A549 (cell line): ENCODE results near the gene TMA7B. TPM values are rescaled to one million over a fixed set of nuclear protein-coding genes. Genes with fewer than 3 reads are reported as not detected.
A peak's percentile ranks its signal among the peaks of the same experiment; 100 is the strongest.

Source experiments
- ATAC-seq, 2 experiments: fragments of 200-7000 bp in 1 of 2; fragments of >200 bp in 1 of 2; cut with Nextera tagmentation in 1 of 2; cut with Tn5 transposase in 1 of 2; 3 replicates each; pipeline versions ENCODE4 v1.8.0 to v1.9.1; 2018 to 2020; ENCODE audit warnings: mild to moderate bottlenecking in 1 of 2, moderate library complexity in 1 of 2
- CTCF ChIA-PET: fragments of 300-600 bp; sonication (Branson Sonifier 250); formaldehyde crosslinking; extraction: SDS; loops from one replicate; lab custom pipeline; 2021; ENCODE audit warnings: antibody characterized with exemption, inconsistent platforms; lab: Yijun Ruan, JAX
- POLR2A ChIA-PET: fragments of 350-600 bp; formaldehyde crosslinking; extraction: SDS; loops from one replicate; lab custom pipeline; 2021; ENCODE audit warnings: antibody characterized with exemption, inconsistent platforms; lab: Yijun Ruan, JAX
- DNase-seq, 2 experiments: peaks; one replicate each; pipeline versions ENCODE4 v3.0.0 to v3.0.0-alpha.2; 2011 to 2016; ENCODE audit warnings: low read depth in 1 of 2, low spot score in 1 of 2
- FAIRE-seq: peaks from 2 replicates; lab custom pipeline; 2011; peaks lifted over from hg19 to GRCh38; lab: Jason Lieb, UNC
- H3K27ac ChIP-seq, 2 experiments: fragments of >200 bp; sonication (Bioruptor Twin); formaldehyde crosslinking; 3 replicates each; pipeline ENCODE4 v1.5.1; 2016 to 2017
- H3K4me1 ChIP-seq: fragments of >200 bp; sonication (Bioruptor Twin); formaldehyde crosslinking; 3 replicates; pipeline ENCODE4 v1.6.1; 2016
- H3K4me2 ChIP-seq: fragments of >200 bp; sonication (Bioruptor Twin); formaldehyde crosslinking; 3 replicates; pipeline ENCODE4 v1.6.1; 2016
- H3K4me3 ChIP-seq: fragments of >200 bp; sonication (Bioruptor Twin); formaldehyde crosslinking; 3 replicates; pipeline ENCODE4 v1.5.1; 2016
- H3K9me3 ChIP-seq: fragments of >200 bp; sonication (Bioruptor Twin); formaldehyde crosslinking; 3 replicates; pipeline ENCODE4 v1.6.1; 2016
- BCL3 ChIP-seq: fragments of >200 bp; sonication (Bioruptor Twin); formaldehyde crosslinking; IDR thresholded peaks from 3 replicates; pipeline ENCODE4 v1.6.1; 2016
- BHLHE40 ChIP-seq: IDR thresholded peaks from 2 replicates; pipeline ENCODE4 v1.6.1; 2012; ENCODE audit warnings: low read depth, low read length, inconsistent platforms
- CEBPB ChIP-seq, 2 experiments: fragments of >200 bp in 1 of 2; sonication (Bioruptor Twin) in 1 of 2; formaldehyde crosslinking in 1 of 2; IDR thresholded peaks; 2 replicates each; pipeline ENCODE4 v1.6.1; 2012 to 2016
- EHF ChIP-seq: fragments of 250-450 bp; sonication (Bioruptor Pico); IDR thresholded peaks from 2 replicates; pipeline ENCODE4 v1.5.0; 2020; ENCODE audit warnings: mild to moderate bottlenecking
- EHMT2 ChIP-seq: fragments of 200-600 bp; sonication (generic); IDR thresholded peaks from 2 replicates; pipeline ENCODE4 v1.6.1; 2016; ENCODE audit warnings: antibody characterized with exemption, low read depth, mild to moderate bottlenecking, moderate library complexity
- FOSB ChIP-seq: fragments of 250-450 bp; sonication (Bioruptor Pico); IDR thresholded peaks from 2 replicates; pipeline ENCODE4 v1.5.0; 2020; ENCODE audit warnings: mild to moderate bottlenecking, moderate library complexity
- FOXS1 ChIP-seq: fragments of 250-450 bp; sonication (Bioruptor Pico); IDR thresholded peaks from 2 replicates; pipeline ENCODE4 v1.5.0; 2020; ENCODE audit warnings: mild to moderate bottlenecking, moderate library complexity
- GATA3 ChIP-seq: IDR thresholded peaks from 2 replicates; pipeline ENCODE4 v1.6.1; 2012; ENCODE audit warnings: borderline replicate concordance
- HDAC2 ChIP-seq: fragments of 200-600 bp; sonication (generic); IDR thresholded peaks from 2 replicates; pipeline ENCODE4 v1.6.1; 2016
- HEYL ChIP-seq: fragments of 250-450 bp; sonication (Bioruptor Pico); IDR thresholded peaks from 2 replicates; pipeline ENCODE4 v1.8.0; 2021; ENCODE audit warnings: mild to moderate bottlenecking, moderate library complexity
- HMGXB4 ChIP-seq: fragments of 250-450 bp; sonication (Bioruptor Pico); IDR thresholded peaks from 2 replicates; pipeline ENCODE4 v1.5.0; 2021; ENCODE audit warnings: mild to moderate bottlenecking, moderate library complexity, borderline replicate concordance
- KDM1A ChIP-seq: fragments of 200-600 bp; sonication (generic); IDR thresholded peaks from 2 replicates; pipeline ENCODE4 v1.6.1; 2016; ENCODE audit warnings: low read depth, mild to moderate bottlenecking
- MAX ChIP-seq: IDR thresholded peaks from 2 replicates; pipeline ENCODE4 v1.6.1; 2012
- NFE2L2 ChIP-seq: fragments of 150-350 bp; conservative IDR thresholded peaks from 2 replicates; pipeline ENCODE4 v1.6.1; 2014; ENCODE audit warnings: low read length
- NR3C1 ChIP-seq: fragments of >200 bp; sonication (Bioruptor Twin); formaldehyde crosslinking; IDR thresholded peaks from 3 replicates; pipeline ENCODE4 v1.6.1; 2017
- PHF8 ChIP-seq: fragments of 200-600 bp; sonication (generic); IDR thresholded peaks from 2 replicates; pipeline ENCODE4 v1.6.1; 2016; ENCODE audit warnings: low read depth, mild to moderate bottlenecking, antibody characterized with exemption, moderate library complexity, borderline replicate concordance
- POLR2AphosphoS2 ChIP-seq: conservative IDR thresholded peaks from 2 replicates; pipeline ENCODE4 v1.6.1; 2012; ENCODE audit warnings: low read length, improper control_type of control experiment, inconsistent platforms
- RAD21 ChIP-seq, 2 experiments: fragments of >200 bp in 1 of 2; sonication (Bioruptor Twin) in 1 of 2; formaldehyde crosslinking in 1 of 2; IDR thresholded peaks in 1 of 2; conservative IDR thresholded peaks in 1 of 2; 2 replicates in 1 of 2; 3 replicates in 1 of 2; pipeline ENCODE4 v1.6.1; 2012 to 2018; ENCODE audit warnings: inconsistent platforms in 1 of 2
- RARB ChIP-seq: fragments of 250-450 bp; sonication (Bioruptor Pico); IDR thresholded peaks from 2 replicates; pipeline ENCODE4 v1.8.0; 2021; ENCODE audit warnings: mild to moderate bottlenecking, moderate library complexity
- RFX5 ChIP-seq: fragments of 450-650 bp; IDR thresholded peaks from 2 replicates; pipeline ENCODE4 v1.7.1; 2014; ENCODE audit warnings: antibody characterized with exemption, mild to moderate bottlenecking, moderate library complexity
- RNF2 ChIP-seq: fragments of 200-600 bp; sonication (generic); IDR thresholded peaks from 2 replicates; pipeline ENCODE4 v1.6.1; 2016; ENCODE audit warnings: low read depth, mild to moderate bottlenecking, antibody characterized with exemption, moderate library complexity, borderline replicate concordance
- SREBF2 ChIP-seq: fragments of 450-650 bp; IDR thresholded peaks from 2 replicates; pipeline ENCODE4 v1.6.1; 2014; ENCODE audit warnings: mild to moderate bottlenecking, moderate library complexity
- ZC3H11A ChIP-seq: fragments of 450-650 bp; IDR thresholded peaks from 2 replicates; pipeline ENCODE4 v1.6.1; 2014; ENCODE audit warnings: antibody characterized with exemption, mild to moderate bottlenecking
- ZSCAN20 ChIP-seq: fragments of 250-450 bp; sonication (Bioruptor Pico); IDR thresholded peaks from 2 replicates; pipeline ENCODE4 v1.8.0; 2022; ENCODE audit warnings: mild to moderate bottlenecking, moderate library complexity
- WGBS: methylation state at CpG from one replicate; pipeline ENCODE4 v1.1.6; 2017; ENCODE audit errors: missing lambda C conversion rate; 5-methylcytosine and 5-hydroxymethylcytosine counted together
- polyA plus RNA-seq, 4 experiments: library from polyadenylated mRNA; depleted of rRNA in 3 of 4; stranded (reverse); fragments of >200 nt; fragmentation: RNase III in 1 of 4; extraction: RNeasy Plus Mini Kit Qiagen cat#74134 plus additional on column Dnase treatment in 1 of 4; gene quantifications; 2 replicates in 3 of 4; 3 replicates in 1 of 4; pipeline ENCODE4 v1.2.3, GENCODE V29; 2011 to 2017
- TF ChIP-seq, protein P1 (sequence below): fragments of 200-600 bp; sonication (generic); IDR thresholded peaks from 2 replicates; pipeline ENCODE4 v1.6.1; 2016; ENCODE audit warnings: antibody characterized with exemption, mild to moderate bottlenecking, moderate library complexity
- TF ChIP-seq, protein P2 (sequence below): fragments of 150-350 bp; IDR thresholded peaks from 2 replicates; pipeline ENCODE4 v1.6.1; 2014; ENCODE audit warnings: low read depth, mild to moderate bottlenecking, low read length
- TF ChIP-seq, protein P3 (sequence below): IDR thresholded peaks from 2 replicates; pipeline ENCODE4 v1.6.1; 2012; ENCODE audit warnings: low read depth, borderline replicate concordance

The TMA7B gene
- polyA plus RNA-seq, 2 of the 4 experiments (the other 2 are of a cell fraction) = not detected

DNA sequence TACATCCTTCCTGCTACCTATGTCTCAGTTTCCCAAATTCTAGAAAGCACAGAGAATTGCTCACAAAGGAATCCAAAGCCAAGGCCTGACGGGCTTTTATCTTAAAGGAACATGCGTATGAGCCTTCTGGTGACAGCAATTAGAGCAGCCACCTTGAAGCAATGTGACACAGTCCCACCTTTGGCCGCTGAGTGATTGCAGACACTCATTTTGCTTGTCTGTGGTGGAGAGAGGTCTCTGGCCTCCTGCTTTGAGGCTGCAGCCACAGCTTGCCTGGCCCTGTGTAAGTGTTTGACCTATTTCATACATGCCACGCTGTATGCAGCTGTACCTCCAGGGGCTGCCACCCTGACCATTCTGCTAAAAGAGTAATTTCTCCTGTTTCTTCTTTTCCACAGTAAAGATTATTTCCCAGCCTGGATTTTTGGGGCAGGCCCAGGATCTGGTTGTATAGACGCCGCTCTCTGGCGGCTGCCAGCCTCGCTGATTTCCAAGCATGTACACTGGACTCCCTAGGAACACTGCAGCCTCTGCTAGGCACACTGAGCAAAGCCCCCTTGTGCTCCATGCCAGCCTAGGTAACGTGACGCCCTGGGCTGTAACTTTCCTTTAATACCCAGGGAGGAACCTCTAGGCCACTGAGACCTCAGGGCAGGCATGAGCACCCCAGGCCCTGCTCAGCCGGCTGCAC, 1.1 kb upstream of the TMA7B start:
- CTCF ChIA-PET = interaction anchor here (0.8 to 1.6 kb wide), 3 partner anchors 9 to 66 kb away, joined by 3 to 5 read pairs (median 3); no protein-coding TSS in a partner anchor
- H3K4me1 ChIP-seq = no peaks in the 10 kb centered on the region
- FAIRE-seq (no peak), ATAC-seq (peak; percentile 35 to 50; a peak in 3 of 6 replicates), DNase-seq (no peak)
- H3K4me3 ChIP-seq = no peak overlapping the region
- no peaks in the 10 kb centered on the region for H3K9me3 ChIP-seq
- POLR2A ChIA-PET = no interaction called here
- no peak overlapping the region for H3K27ac ChIP-seq
- no peak overlapping the region for H3K4me2 ChIP-seq
- TF ChIP-seq FOXS1 (CRISPR knock-in tag) = no peak
- TF ChIP-seq GATA3 = no peak
- TF ChIP-seq NR3C1 = no peak
- no peak for TF ChIP-seq HDAC2
- no peak for TF ChIP-seq BHLHE40
- TF ChIP-seq SREBF2 = no peak
- TF ChIP-seq CEBPB (IDR thresholded peaks at IDR 0.05) = no peak
- TF ChIP-seq EHMT2 = no peak
- TF ChIP-seq HEYL (CRISPR knock-in tag) = no peak
- no peak for TF ChIP-seq RAD21 (conservative IDR thresholded peaks at IDR 0.05 in 1 of 2, IDR thresholded peaks at IDR 0.05 in 1 of 2)
- no peak for TF ChIP-seq ZC3H11A
- no peak for TF ChIP-seq FOSB
- no peak for TF ChIP-seq EHF (CRISPR knock-in tag)
- TF ChIP-seq RARB (CRISPR knock-in tag) = no peak
- WGBS = 67% methylated on average over 11 of the region's 11 CpGs

DNA sequence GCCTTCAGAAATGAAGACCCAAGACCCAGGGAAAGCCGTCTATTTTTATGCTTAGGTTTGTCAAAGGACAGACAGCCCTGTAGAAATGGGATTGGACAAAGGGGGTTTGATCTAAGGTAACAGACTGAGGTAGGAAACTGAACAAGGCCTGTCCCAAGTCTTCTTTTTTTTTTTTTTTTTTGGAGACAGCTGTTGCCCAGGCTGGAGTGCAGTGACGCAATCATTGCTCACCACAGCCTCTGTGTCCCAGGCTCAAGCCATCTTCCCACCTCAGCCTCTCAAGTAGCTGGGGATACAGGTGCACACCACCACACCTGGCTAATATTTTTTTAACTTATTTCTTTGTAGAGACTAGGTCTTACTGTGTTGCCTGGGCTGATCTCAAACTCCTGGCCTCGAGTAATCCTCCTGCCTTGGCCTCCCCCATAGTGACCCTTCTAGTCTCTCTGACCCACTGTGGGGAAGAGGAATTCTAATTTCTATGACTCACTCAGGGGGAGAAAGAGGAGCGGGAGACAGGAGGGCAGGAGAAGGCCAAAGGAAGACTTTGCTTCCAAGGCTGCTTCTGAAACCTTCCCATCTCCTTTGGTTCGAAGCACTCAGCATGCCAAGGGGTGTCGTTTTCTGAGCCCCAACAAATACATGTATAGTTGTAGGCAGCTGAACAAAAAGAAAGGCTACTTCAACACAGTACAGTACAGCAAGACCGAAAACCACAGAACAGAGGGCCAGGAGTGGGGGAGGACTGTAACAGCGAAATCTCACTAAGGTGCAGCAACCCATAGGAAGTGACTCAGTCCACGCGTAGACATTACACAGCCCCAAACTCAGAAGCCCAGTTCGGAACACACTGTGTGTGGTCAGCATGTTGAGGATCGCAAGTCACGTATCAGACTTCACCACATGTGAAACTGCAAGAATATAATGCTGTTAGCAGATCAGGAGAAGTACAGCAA, 872 bp downstream of the TMA7B start:
- ATAC-seq (no peak), DNase-seq (no peak), FAIRE-seq (no peak)
- no peak overlapping the region for H3K27ac ChIP-seq
- POLR2A ChIA-PET = no interaction called here
- H3K4me3 ChIP-seq = no peak overlapping the region
- H3K9me3 ChIP-seq = no peaks in the 10 kb centered on the region
- TF ChIP-seq, protein P1, sequence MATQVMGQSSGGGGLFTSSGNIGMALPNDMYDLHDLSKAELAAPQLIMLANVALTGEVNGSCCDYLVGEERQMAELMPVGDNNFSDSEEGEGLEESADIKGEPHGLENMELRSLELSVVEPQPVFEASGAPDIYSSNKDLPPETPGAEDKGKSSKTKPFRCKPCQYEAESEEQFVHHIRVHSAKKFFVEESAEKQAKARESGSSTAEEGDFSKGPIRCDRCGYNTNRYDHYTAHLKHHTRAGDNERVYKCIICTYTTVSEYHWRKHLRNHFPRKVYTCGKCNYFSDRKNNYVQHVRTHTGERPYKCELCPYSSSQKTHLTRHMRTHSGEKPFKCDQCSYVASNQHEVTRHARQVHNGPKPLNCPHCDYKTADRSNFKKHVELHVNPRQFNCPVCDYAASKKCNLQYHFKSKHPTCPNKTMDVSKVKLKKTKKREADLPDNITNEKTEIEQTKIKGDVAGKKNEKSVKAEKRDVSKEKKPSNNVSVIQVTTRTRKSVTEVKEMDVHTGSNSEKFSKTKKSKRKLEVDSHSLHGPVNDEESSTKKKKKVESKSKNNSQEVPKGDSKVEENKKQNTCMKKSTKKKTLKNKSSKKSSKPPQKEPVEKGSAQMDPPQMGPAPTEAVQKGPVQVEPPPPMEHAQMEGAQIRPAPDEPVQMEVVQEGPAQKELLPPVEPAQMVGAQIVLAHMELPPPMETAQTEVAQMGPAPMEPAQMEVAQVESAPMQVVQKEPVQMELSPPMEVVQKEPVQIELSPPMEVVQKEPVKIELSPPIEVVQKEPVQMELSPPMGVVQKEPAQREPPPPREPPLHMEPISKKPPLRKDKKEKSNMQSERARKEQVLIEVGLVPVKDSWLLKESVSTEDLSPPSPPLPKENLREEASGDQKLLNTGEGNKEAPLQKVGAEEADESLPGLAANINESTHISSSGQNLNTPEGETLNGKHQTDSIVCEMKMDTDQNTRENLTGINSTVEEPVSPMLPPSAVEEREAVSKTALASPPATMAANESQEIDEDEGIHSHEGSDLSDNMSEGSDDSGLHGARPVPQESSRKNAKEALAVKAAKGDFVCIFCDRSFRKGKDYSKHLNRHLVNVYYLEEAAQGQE = no peak
- TF ChIP-seq NFE2L2 (no peak), MAX (no peak), CEBPB (IDR thresholded peaks at IDR 0.05) (no peak), BCL3 (no peak), KDM1A (no peak), HMGXB4 (no peak), ZSCAN20 (CRISPR knock-in tag) (no peak), POLR2AphosphoS2 (no peak), RNF2 (no peak), RFX5 (no peak), PHF8 (no peak)
- TF ChIP-seq, protein P2, sequence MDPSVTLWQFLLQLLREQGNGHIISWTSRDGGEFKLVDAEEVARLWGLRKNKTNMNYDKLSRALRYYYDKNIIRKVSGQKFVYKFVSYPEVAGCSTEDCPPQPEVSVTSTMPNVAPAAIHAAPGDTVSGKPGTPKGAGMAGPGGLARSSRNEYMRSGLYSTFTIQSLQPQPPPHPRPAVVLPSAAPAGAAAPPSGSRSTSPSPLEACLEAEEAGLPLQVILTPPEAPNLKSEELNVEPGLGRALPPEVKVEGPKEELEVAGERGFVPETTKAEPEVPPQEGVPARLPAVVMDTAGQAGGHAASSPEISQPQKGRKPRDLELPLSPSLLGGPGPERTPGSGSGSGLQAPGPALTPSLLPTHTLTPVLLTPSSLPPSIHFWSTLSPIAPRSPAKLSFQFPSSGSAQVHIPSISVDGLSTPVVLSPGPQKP = no peak
- TF ChIP-seq, protein P3, sequence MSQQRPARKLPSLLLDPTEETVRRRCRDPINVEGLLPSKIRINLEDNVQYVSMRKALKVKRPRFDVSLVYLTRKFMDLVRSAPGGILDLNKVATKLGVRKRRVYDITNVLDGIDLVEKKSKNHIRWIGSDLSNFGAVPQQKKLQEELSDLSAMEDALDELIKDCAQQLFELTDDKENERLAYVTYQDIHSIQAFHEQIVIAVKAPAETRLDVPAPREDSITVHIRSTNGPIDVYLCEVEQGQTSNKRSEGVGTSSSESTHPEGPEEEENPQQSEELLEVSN = no peak
- CTCF ChIA-PET = no interaction called here
- no peaks in the 10 kb centered on the region for H3K4me1 ChIP-seq
- 61% methylated on average over 13 of the region's 13 CpGs for WGBS
- no peak overlapping the region for H3K4me2 ChIP-seq
